Left lung (tissue), 10 donors: ENCODE data around the gene KCNK10. TPM values are rescaled to one million over a fixed set of nuclear protein-coding genes. Genes with fewer than 3 reads are reported as not detected.
A peak's percentile ranks its signal among the peaks of the same experiment; 100 is the strongest.

Experiments
- ATAC-seq: fragments of 200-7000 bp; cut with Tn5 transposase; one replicate; pipeline ENCODE4 v1.9.1; 2020; ENCODE audit warnings: moderate library complexity
- DNase-seq, 4 donors: peaks; one replicate each; pipeline ENCODE4 v3.0.0-alpha.2; 2013 to 2020
- H3K27ac ChIP-seq, 2 donors: fragments of 200-600 bp; sonication (generic) in 1 of 2; one replicate each; pipeline versions ENCODE4 v1.5.0 to v1.8.0; 2020 to 2021
- H3K27me3 ChIP-seq, 2 donors: fragments of 200-600 bp; sonication (generic) in 1 of 2; one replicate each; pipeline versions ENCODE4 v1.5.0 to v1.8.0; 2020 to 2021
- H3K36me3 ChIP-seq, 2 donors: fragments of 200-600 bp; sonication (generic) in 1 of 2; one replicate each; pipeline versions ENCODE4 v1.5.0 to v1.8.0; 2020 to 2021
- H3K4me1 ChIP-seq, 2 donors: fragments of 200-600 bp; one replicate each; pipeline ENCODE4 v1.8.0; 2021
- H3K4me3 ChIP-seq, 2 donors: fragments of 200-600 bp; sonication (generic) in 1 of 2; one replicate each; pipeline versions ENCODE4 v1.5.0 to v1.8.0; 2020 to 2021; ENCODE audit warnings: mild to moderate bottlenecking in 1 of 2
- H3K9me3 ChIP-seq, 2 donors: fragments of 200-600 bp; sonication (generic) in 1 of 2; one replicate each; pipeline versions ENCODE4 v1.5.0 to v1.8.0; 2020 to 2021
- intact Hi-C, 2 donors: fragments of 100-400 bp; cut with DNase I; formaldehyde crosslinking; loops; one replicate each; pipeline versions ENCODE4 v1.11.2 to v1.14.2; 2022
- polyA plus RNA-seq, 6 donors: library from polyadenylated mRNA; unstranded; fragments of 120-200 nt; gene quantifications; one replicate each; pipeline ENCODE4 v1.2.1, GENCODE V29; 2013; ENCODE audit not compliant: insufficient read length in 6 of 6
- total RNA-seq, 2 donors: library from RNA; stranded (reverse); fragmentation: NEBNext Ultra II Directional; extraction: Animal tissue kit (Norgen Biotek cat#: 25700); gene quantifications; one replicate each; pipeline ENCODE4 v1.2.1, GENCODE V29; 2021
- TF ChIP-seq, protein P1 (sequence below), 2 donors: fragments of 200-600 bp; sonication (generic) in 1 of 2; IDR thresholded peaks; one replicate each; pipeline versions ENCODE4 v1.5.0 to v1.8.0; 2021; ENCODE audit warnings: antibody characterized with exemption in 2 of 2
- donor health status: DM: no; HTN: yes; CAD: no.
- donor health status: DM: no; HTN: no; CAD: no.

KCNK10 gene
- total and polyA plus RNA-seq, 8 donors: 0.13 to 0.21 (median 0.16) TPM; not detected in 2

DNA sequence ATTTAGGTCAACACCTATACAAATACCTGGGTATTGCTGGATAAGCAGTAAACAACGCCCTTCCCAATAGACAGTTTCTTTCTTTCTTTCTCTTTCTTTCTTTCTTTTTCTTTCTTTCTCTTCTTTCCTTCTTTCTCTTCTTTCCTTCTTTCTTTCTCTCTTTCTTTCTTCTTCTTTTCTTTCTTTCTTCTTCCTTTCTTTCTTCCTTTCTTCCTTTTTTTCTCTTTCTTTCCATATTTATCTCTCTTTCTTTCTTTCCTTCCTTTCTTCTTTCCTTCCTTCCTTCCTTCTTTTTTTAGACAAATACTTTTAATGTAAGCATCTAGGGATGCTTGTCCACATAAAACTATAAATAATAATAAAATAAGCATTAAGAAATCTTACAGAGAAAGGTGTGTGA is 123.2 kb downstream of the KCNK10 start:
- Histone ChIP-seq H3K27me3 (peaks cover 8 to 40% of the 10 kb centered on the region in 2 donors), H3K36me3 (no peaks in the 10 kb centered on the region), H3K27ac (no peak overlapping the region), H3K4me1 (no peaks in the 10 kb centered on the region), H3K9me3 (no peaks in the 10 kb centered on the region), H3K4me3 (no peak overlapping the region)
- TF ChIP-seq, protein P1, sequence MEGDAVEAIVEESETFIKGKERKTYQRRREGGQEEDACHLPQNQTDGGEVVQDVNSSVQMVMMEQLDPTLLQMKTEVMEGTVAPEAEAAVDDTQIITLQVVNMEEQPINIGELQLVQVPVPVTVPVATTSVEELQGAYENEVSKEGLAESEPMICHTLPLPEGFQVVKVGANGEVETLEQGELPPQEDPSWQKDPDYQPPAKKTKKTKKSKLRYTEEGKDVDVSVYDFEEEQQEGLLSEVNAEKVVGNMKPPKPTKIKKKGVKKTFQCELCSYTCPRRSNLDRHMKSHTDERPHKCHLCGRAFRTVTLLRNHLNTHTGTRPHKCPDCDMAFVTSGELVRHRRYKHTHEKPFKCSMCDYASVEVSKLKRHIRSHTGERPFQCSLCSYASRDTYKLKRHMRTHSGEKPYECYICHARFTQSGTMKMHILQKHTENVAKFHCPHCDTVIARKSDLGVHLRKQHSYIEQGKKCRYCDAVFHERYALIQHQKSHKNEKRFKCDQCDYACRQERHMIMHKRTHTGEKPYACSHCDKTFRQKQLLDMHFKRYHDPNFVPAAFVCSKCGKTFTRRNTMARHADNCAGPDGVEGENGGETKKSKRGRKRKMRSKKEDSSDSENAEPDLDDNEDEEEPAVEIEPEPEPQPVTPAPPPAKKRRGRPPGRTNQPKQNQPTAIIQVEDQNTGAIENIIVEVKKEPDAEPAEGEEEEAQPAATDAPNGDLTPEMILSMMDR (IDR thresholded peaks at IDR 0.05): no peak
- ATAC-seq (no peak), DNase-seq (no peak)
- intact Hi-C loops: no loop called here

DNA sequence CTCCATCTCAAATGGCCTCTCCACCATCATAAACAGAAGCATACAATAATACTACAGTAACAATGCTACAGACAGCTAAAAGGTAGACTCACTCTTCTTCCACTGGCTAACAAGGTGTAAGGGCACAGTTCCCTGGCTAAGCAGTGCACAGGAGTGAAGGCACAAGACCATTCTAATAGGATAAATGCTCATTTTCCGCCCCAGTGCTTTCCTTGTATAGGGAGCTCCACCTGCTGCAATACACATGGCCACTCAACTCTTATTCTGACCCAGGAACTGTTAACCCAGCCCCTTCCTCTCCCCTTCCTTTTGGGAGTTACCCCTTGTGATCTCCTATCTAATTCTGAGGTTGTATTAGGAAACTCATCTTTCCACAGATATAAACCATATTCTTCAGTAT is 124.6 kb downstream of the KCNK10 start:
- intact Hi-C loops: no loop called here
- DNase-seq: no peak
- peaks cover 8 to 54% of the 10 kb centered on the region in 2 donors for H3K27me3 ChIP-seq
- H3K27ac ChIP-seq: no peak overlapping the region
- H3K4me3 ChIP-seq: no peak overlapping the region
- TF ChIP-seq, protein P1 (IDR thresholded peaks at IDR 0.05): no peak
- H3K36me3 ChIP-seq: no peaks in the 10 kb centered on the region
- H3K4me1 ChIP-seq: no peaks in the 10 kb centered on the region
- H3K9me3 ChIP-seq: no peaks in the 10 kb centered on the region
- ATAC-seq: no peak

DNA sequence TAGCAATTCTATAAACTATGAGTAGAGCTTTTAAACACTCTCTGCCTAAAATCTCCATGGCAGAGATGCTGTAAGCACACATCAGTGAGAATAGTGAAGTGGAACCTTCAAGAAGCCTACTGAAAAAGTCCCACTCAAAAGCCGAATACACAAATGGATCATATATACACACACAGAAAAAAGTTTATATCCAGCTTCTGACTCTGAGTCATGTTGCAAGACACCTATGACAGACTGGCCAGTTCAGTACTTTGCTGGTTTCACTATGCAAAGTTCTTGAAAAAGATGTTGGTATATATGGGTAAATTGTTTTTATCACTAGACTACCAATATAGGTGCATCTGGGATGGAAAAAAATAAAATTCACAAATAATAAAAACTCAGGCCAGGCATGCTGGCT is 126.1 kb downstream of the KCNK10 start:
- no peak overlapping the region for H3K27ac ChIP-seq
- no peaks in the 10 kb centered on the region for H3K4me1 ChIP-seq
- intact Hi-C loops: no loop called here
- H3K9me3 ChIP-seq: no peaks in the 10 kb centered on the region
- H3K36me3 ChIP-seq: no peaks in the 10 kb centered on the region
- ATAC-seq (no peak), DNase-seq (no peak)
- peaks cover 8 to 69% of the 10 kb centered on the region in 2 donors for H3K27me3 ChIP-seq
- TF ChIP-seq, protein P1 (IDR thresholded peaks at IDR 0.05): no peak
- H3K4me3 ChIP-seq: no peak overlapping the region

DNA sequence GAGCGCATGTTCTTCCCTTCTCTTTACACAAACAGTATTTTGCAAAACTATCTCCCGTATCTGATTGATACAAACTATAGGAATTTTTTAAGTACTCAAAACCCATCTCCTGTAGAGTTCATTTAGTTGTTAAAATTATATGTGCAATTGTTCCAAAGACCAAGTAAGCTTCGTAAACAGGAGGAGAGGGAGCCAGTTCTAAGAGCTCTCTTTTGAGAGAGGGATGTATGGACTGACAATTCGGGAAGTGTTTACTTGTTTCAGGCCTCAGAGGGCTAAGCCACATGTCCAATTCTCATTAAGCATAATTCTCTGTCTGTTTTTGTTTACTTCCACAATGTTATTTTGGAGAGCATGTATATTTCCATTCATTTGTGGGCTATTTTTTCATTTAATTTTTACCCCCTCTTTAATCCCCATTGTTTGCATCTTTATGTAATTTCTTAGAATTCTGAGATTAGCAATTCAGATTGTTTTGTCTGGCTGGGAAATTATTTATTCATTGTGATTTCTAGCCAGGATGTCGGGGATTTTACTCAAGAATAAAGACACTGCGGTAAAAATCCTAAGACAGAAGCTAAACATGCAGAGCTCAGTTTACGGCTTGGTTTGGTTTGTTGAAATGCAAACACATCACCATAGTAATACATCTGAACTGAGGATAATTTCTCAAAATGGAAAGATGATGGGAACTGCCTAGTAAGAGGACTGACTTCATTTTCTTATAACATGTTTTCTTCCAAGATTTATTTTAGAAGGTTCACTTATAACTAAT is 126.8 kb downstream of the KCNK10 start:
- no peaks in the 10 kb centered on the region for H3K9me3 ChIP-seq
- H3K27ac ChIP-seq: no peak overlapping the region
- no peaks in the 10 kb centered on the region for H3K4me1 ChIP-seq
- peaks cover 8 to 70% of the 10 kb centered on the region in 2 donors for H3K27me3 ChIP-seq
- H3K36me3 ChIP-seq: no peaks in the 10 kb centered on the region
- no peak for ATAC-seq
- DNase-seq: no peak
- TF ChIP-seq, protein P1 (IDR thresholded peaks at IDR 0.05): no peak
- intact Hi-C loops: no loop called here
- no peak overlapping the region for H3K4me3 ChIP-seq

DNA sequence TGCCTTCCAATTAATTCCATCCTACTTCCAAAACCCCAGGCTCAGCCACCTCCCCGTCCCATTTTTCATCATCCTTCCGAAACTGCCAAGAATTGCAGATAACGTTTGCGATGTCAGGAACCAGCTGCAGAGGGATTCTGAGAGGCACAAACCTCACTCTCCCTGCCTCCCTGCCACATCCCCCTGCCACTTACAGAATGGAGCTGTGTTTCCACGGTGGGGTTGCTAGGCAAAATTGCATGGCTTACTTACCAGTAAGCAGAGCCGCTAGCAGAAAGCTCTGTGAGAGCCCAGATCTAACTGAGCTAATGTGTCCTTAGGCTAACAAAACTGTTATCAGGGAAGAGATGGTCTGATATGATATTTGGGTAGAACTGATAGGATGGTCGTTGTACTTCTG is 127.4 kb downstream of the KCNK10 start:
- DNase-seq (peak in 1 of 4 donors; percentile 22), ATAC-seq (no peak)
- Histone ChIP-seq H3K27ac (no peak overlapping the region), H3K4me1 (no peaks in the 10 kb centered on the region), H3K4me3 (no peak overlapping the region), H3K9me3 (no peaks in the 10 kb centered on the region), H3K27me3 (peaks cover 8 to 70% of the 10 kb centered on the region in 2 donors), H3K36me3 (no peaks in the 10 kb centered on the region)
- intact Hi-C loops: no loop called here
- TF ChIP-seq, protein P1 (IDR thresholded peaks at IDR 0.05): no peak
